Smooth muscle cell of the brain vasculature (primary cell): ENCODE measurements around the gene CCDC33.
A peak's percentile ranks its signal among the peaks of the same experiment; 100 is the strongest.

Source experiments
- DNase-seq: peaks from one replicate; pipeline ENCODE4 v3.0.0-alpha.2; 2012; ENCODE audit warnings: low read depth, low spot score

CCDC33 gene

GRCh38 chr15:74228723-74229081 is 7.4 kb upstream of the CCDC33 start:
- DNase-seq, result no peak

GRCh38 chr15:74229686-74230085 is 6.4 kb upstream of the CCDC33 start:
- no peak for DNase-seq

GRCh38 chr15:74231475-74231874 is 4.7 kb upstream of the CCDC33 start:
- DNase-seq, result no peak

GRCh38 chr15:74233373-74233772 is 2.8 kb upstream of the CCDC33 start:
- no peak for DNase-seq

- no peak for DNase-seq
These were observed 2.1 kb upstream of the CCDC33 start for GRCh38 chr15:74233851-74234597.

GRCh38 chr15:74234598-74234875 is 1.6 kb upstream of the CCDC33 start:
- no peak for DNase-seq

GRCh38 chr15:74239051-74239705 is 3.1 kb downstream of the CCDC33 start:
- no peak for DNase-seq

GRCh38 chr15:74240002-74240568 is 4.0 kb downstream of the CCDC33 start:
- peak; percentile 80 for DNase-seq

- DNase-seq, result no peak
These were observed 4.9 kb downstream of the CCDC33 start for GRCh38 chr15:74240897-74241614.

GRCh38 chr15:74242441-74243185 is 6.5 kb downstream of the CCDC33 start:
- no peak for DNase-seq

- DNase-seq, result no peak
These were observed 7.3 kb downstream of the CCDC33 start for GRCh38 chr15:74243431-74243830.

GRCh38 chr15:74244822-74245341 is 8.8 kb downstream of the CCDC33 start:
- no peak for DNase-seq

- DNase-seq, result no peak
These were observed 9.3 kb downstream of the CCDC33 start for GRCh38 chr15:74245342-74245931.

- no peak for DNase-seq
These were observed 14.1 kb downstream of the CCDC33 start for GRCh38 chr15:74250266-74250665.

GRCh38 chr15:74251131-74251811 is 15.1 kb downstream of the CCDC33 start:
- DNase-seq, result no peak

GRCh38 chr15:74252291-74252690 is 16.2 kb downstream of the CCDC33 start:
- no peak for DNase-seq

- DNase-seq, result no peak
These were observed 16.6 kb downstream of the CCDC33 start for GRCh38 chr15:74252721-74253120.

GRCh38 chr15:74253211-74253921 is 17.2 kb downstream of the CCDC33 start:
- DNase-seq, result no peak

- no peak for DNase-seq
These were observed 21.0 kb downstream of the CCDC33 start for GRCh38 chr15:74257105-74257504.

- DNase-seq, result no peak
These were observed 21.5 kb downstream of the CCDC33 start for GRCh38 chr15:74257623-74258022.
